SHP77 (cell line): ENCODE data around the gene SCTR.

Experiments used
- DNase-seq, 2 experiments: peaks; one replicate each; lab custom pipeline; 2025; lab: John Stamatoyannopoulos, UW

SCTR gene

DNA sequence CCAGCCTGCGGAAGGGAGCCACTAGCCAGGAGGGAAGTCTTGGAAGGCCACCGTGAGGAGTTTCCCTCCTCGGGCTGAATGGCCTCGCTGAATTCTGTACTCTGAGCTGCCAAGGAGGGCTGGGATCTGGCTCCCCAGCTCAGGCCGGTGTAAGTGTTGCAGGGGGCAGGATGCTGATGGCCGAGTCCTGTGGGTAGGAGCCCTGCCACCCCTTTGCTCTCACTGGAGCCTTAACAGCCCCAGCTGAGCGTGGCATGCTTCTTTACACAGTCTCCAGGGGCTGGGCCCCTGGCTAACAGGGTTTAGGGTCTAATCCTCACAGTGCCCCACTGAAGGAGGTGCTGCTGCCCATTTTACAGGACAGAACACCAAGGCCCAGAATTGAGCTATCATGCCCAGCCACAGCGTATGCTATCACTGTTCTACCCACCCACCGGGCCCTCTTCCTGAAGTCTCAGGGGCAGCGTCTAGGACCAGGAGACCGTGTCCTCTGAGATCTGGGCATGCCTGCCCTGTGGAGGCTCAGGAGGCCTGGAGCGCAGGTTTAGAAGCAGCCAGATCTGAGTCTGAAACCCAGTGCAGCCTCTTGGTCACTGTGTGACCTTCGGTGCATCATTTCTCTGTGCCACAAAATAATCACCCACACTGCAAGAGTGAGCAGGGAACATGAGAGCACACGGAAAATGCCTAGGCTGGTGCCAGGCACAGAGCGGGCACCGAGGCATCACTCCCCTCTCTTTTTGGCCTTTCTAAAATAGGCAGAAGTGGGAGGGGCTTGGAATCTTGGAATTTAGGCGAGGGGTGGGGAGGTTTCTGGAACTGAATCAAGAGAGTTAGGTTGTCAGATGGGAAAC, 49.7 kb downstream of the SCTR start:
- DNase-seq: no peak

DNA sequence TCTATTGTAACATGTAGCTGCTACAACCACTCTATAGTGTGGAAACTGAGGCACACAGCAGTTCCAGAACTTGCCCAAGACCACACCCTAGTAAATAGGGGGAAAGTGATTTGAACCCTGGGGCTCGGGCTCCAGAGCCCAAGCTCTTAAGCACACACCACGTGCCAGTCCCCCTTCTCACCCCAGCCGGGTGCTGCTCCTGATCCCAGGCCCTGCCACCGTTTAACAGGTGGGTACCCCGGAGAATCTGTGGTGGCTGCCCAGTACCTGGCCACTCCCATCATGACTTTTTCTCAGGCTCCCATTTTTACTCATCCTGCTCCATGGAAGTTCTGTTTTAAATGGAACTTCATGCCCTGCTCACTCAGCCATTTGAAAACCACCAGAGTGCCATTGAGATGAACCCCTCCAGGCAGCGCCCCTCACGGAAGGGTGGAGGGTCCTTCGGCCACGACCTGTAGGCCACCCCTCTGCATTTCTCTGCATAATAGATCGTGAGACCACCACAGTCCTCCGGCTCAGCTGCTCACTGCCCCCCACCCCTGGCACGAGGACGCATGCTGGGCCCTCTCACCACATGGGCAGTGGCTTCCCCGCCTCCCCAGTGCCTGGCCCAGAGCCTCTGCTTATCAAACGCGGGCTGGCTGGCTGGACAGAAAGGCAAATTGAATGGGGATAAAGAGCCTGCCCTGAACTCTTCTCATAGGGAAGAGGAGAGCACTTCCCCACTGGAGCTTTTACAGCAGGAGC, 50.5 kb downstream of the SCTR start:
- DNase-seq: no peak

DNA sequence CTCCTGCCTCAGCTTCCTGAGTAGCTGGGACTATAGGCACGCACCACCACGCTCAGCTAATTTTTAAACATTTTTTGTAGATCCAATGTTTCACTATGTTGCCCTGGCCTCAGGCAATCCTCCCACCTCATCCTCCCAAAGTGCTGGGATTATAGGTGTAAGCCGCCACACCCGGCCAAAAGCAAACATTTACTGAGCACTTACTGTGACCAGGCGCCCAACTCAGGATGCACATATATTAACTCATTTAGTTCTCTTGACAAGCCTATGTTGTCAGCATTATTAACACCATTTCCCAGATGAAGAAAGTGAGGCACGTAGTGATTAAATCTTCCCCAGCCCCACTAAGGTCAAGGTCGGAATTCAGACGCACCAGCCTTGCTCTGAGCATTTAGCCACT, 51.5 kb downstream of the SCTR start:
- no peak for DNase-seq

DNA sequence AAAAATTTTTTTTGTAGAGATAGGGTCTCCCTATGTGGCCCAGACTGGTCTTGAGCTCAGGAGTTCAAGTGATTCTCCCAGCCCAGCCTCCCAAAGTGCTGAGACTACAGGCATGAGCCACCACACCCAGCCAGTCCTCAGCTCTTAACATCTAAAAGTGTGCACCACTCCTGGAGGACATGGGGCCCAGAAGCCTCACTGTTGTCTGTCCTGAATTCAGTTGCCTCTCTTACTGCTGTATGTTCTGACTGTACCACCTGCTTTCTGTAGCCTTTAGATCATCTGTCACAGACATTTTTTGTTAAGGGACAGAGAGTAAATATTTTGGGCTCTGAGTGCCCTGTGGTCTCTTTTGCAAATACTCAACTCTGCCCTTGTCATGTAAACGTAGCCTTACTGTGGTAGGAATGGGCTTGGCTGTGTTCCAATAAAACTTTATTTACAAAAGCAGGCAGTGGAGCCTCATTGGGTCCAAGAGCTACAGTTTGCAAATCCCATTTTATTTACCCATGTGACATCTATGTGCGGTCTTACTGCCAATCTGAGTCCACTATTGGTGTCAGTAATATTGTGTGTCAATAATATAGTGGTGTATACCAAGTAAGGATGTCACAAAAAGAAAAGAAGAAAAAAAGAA, 54.5 kb downstream of the SCTR start:
- DNase-seq: peak; percentile 87 to 91

DNA sequence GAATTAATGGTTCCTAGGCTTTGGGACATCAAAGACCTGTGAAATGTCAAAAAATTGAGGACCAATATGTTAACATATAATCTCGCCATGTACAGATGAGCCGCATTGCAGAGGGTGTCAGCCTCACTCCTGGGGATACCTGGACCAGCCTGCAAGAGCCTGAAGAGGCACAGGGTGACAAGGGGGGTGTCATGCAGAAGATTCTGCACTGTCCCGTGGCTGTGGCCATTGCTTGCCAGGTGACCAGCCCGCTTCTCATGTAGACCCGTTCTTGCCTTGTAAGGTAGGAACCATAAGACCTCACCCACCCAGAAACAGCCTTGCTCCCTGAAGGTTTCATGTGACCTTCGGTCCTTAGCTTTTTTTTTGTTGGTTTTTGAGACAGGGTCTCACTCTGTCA, 55.2 kb downstream of the SCTR start:
- no peak for DNase-seq

DNA sequence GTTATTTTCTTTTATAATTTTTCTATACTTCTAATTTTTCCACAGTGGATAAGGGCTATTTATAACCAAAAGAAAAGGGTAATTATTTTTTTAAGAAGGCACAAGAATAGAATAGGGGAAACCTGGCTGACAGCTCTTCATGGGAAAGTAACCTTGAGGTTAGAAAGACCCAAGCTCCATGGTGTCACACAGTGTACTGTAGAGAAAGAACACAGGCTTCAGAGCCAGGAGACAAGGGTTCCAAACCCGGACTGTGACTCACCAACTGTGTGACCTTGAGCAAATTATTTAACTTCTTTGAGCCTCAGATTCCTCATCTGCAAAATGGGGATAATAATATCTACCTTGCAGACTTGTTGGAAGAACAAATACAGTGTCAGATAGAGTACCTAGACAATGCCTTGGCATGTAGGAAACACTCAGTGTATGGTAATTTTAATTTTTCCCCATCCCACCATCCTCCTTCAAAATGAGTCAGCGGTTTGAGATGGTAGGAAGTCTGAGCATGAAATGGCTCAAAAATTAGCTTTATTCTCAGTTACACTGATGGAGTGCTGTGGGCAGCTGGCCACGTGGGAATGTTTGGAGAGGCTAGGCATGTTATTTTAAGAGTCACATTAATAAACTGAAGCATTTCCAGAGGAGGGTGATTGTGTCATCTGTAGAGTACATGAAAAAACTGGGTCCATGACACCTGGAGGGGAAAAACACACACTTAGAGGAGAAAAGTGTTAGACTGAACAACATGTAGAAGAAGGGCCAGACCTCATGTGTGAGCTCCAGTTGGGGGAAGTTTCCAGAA, 55.9 kb downstream of the SCTR start:
- DNase-seq: peak; percentile 9

DNA sequence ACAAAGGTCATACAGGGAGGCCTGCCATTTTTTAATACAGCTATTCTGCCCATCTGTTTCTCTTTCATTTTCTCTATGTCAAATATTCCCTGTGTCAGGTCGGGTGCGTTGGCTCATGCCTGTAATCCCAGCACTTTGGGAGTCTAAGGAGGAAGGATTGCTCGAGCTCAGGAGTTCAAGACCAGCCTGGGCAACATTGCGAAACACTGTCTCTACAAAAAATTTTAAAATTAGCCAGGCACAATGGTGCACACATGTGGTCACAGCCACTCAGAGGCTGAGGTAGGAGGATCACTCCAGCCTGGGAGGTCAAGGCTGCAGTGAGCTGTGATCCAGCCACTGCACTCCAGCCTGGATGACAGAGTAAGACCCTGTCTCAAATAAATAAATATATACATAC, 57.9 kb downstream of the SCTR start:
- no peak for DNase-seq

DNA sequence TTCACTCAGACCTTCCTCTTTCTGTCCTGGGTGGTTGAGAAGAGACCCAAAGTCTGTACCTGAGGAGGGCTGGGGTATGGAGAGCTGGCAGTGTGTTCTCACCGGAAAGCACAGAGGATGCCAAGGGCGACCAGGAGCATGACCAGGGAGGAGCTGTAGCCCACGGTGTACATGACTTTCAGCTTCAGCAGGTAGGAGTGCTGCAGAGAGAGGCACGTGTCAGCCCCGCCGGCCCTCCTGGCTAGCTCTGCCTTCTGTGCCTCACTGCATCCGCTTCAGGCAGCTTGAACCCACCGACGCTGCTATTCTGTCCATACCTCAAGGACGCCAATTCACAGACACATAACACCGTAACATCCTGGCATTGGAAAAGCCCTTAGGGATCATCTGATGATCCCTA, 58.6 kb downstream of the SCTR start:
- DNase-seq: no peak

DNA sequence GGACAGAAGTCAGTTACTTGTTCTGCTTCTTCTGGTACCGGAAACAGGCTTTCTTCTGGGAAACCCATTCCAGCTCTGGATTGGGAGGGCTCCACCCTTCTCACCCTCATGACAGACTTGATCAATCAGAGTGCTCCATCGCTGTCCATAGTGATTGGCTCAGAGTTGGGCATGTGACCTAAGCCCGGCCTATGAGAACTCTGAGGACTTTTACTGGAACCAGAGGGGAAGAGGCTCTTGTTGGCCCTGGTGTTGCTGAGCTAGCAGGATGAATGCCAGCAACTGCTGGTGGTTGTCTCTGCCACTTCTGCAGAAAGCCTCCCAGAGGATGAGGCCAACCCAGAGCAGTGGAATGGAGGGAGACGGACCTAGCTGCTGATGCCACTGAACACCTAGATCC, 59.3 kb downstream of the SCTR start:
- DNase-seq: no peak

DNA sequence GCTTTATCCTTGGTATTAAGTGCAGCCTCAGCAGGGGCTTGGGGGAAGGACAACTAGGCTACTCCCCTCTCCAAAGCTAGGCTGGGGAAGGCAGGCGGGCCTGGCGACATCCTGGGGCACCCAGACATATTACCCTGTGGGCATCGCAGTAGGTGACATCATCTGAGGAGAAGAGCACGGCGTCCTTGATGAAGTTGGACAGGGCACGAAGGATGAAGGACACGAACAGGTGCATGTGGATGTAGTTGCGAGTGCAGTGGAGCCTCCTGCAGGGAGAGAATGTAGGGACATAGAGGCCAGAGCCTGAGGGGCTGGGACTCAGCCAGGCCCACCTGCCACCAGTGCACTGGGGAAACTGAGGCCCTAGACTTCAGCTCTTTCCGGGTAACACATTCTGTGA, 60.3 kb downstream of the SCTR start:
- DNase-seq: no peak

DNA sequence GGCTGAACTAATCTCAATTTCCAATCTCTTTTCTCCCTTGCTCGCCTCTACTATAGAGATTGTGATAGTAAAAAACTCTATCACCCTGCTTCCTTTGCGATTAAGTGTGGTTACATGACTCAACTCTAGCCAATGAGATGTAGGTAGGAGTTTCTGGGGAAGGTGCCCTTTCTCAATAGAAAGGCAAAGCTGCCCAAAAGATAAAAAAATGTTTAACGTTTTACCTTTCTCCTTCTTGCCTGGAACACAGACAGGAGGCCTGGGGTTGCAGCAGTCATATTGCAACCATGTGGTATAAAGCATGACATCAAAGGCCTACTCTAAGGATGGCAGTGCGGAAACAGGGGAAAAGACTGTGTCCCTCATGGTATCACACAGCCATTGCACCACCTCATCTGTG, 61.1 kb downstream of the SCTR start:
- DNase-seq: no peak

DNA sequence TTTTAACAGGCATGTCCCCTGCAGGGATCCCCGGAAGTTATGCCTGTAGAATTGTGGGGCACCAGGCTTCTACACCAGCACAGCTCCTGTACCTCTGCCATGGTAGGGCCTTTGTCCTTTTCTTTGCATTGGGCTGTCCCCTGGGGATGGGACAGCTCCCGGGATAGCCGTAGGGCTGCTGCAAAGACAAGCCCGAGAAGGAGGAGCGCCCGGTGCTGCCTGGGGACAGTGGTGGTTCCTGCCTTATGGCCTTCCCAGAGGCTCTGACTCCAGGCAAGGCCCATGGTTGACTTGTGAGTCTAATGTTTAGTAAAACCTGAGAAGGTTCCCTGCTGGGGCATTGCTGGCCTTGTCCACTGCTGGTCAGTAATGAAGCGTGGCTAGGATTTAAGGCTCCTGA, 61.7 kb downstream of the SCTR start:
- no peak for DNase-seq

DNA sequence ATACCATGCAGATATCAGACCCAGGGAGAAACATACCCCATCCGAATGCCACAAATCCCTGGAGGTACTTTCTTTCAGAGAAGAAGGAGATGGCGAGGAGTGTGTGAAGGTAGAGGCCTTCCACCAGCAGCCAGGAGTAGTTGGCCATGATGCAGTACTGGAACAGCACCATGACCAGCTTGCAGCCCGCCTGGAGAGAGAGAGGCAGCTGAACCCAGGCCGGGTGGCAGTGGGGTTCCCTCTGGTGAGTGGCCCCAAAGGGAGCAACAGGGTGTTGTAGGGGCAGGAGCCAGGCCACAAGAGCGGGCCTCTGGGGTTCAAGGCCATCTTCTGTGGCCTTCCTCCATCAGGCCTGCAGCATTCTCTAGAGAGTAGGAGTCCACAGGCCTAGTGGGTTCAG, 62.5 kb downstream of the SCTR start:
- DNase-seq: no peak

DNA sequence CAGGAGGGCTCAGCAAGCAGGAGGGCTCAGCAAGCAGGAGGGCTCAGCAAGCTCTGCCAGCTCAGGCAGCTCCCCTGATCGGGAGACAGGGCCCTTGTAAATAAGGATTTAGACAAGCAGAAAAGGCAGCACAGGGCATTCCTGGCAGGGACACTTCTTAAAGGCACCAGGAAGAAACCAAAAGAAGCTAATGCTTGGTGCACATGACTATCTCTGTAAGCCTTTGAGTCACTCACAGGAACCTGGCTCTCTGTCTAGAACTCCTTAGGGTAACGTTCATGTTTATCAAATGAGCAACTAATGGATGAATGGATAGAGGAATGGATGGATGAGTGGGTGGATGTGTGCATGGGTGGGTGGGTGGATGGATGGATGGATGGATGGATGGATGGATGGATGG, 64.2 kb downstream of the SCTR start:
- DNase-seq: no peak

DNA sequence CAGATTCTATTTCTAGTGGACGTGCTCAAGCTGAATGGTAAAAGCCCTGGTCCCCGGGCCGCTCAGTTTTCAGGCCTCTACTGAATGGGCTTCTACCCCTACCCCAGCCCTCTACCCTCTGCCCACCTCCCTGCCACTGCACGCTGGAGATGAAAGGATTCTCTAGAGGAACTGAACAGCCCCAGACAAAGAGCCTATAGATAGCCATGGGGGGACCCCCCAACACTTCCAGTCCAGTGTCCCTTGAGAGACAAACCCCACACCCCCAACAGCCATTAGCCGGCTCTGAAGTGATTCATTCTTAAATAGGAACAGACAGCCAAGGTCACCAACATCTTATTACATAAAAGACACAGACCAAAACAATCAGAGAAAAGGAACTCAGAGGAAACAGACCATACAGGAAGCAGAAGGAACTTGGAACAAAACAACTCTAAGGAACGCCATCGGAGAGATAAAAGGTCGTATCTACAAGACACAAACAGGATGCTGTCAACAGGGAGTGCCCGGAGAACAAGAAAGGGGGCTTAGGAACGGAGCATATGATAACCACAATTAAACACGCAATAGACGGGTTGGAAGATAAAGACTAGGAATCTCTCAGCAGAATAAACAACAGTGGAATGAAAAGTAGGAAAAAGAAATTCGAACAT, 69.1 kb downstream of the SCTR start:
- DNase-seq: no peak

DNA sequence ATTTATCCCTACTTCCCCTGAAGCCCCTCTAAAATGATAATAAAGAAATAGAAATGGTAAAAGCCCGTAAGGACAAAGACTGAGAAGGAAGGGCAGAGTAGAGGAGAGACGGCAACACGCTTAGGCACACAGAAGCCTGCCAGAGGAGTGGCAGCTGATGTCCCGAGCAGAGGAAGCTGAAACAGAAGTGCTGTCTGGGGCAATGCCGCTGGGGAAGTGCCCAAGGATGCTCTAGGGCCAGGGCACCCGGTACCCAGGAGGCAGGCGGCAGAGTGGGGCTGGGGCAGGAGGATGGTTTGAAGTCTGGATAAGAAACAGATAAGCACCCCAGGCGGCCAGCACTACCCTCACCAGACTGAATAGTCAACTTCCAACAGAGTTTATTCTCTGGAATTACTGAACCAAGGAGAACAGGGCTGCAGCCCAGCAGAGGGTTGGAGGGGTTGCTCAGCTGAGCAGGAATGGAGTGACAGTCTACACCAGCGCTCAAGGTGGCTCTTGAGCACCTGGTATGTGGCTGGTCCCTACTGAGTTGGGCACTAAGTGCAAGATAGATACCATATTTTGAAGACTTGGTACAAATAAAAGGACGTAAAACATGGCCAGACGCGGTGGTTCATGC, 70.2 kb downstream of the SCTR start:
- no peak for DNase-seq

DNA sequence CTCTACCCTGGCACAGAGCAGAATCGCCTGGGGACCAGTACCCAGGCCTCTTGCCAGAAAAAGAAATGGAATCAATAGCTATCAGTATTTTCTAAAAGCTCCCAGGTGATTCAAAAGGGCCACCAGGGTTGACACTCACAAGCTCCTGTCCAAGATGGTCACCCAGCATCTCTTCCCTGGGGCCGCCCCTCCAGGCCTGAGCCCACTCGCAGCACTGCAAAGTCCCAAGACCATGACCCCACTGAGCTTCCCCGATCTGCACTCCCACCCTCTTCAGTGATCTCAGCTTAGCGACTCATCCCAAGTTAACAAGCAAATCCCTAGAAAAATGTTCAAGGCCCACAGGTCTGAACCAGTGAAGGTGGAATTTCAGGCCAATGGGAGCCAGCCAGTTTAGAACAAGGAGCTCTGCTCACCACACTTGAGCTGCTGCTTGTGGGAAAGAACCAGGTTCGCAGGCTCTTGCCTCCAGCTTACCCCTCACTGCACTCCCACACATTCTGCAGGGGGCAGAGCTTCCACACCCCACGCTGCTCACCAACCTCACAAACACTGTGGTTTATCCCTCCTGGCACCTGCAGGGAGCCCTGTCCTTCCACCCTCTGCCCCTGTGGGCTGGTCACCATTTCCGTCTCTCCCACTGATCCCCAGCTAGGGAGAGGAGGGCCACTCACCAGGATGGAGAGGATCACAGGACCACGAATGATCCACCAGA, 72.8 kb downstream of the SCTR start:
- no peak for DNase-seq

DNA sequence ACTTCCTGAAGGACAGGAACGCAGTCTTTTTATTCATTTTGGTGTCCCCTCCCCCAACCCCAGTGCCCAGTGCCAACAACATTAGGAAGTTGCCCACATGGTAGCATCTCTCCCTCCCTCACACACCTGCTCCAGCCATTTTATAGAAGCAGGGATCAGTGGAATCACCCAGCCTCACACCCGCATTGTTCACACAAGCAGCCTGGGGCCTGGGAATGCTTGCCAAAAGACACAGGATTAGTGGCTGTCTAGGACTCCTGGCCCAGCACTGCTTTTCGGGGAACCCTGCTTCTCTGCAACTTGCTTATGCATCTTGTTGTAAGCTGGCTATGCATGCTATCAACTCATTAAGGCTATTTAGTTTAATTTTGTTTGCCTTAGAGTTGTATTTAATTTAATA, 74.8 kb downstream of the SCTR start:
- no peak for DNase-seq

DNA sequence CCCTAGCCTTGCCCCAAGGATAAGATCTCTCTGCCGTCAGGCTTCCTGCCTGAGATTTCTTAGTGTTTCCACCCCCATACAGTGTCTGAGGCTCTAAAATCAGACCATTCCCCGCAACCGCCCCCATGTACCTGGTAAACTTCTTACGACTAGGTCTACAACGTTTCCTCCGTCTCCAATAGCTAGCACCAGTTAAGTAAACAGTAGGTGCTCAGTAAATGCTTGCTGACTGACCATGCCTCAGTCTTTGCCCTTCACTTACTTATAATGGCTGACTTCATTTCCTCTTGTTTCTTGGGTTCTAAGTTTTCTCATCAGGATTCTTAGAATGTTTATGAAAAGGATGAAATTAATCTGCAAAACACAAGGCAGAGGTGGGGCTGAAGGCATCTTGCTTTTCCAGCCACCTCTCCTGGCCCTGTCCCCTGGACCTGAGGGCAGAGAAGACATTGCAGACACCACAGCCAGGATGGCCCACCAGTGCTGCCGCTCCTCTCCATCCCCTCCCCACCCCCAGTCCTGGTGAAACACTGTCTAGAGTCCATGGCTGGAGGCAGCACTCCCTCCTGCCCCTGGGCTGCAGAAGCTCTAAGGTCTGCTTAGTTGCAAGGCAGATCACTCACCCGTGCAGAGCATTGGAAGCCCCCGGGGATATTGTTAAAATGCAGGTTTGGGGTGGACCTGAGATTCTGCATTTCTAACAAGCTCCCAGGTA, 75.7 kb downstream of the SCTR start:
- no peak for DNase-seq

DNA sequence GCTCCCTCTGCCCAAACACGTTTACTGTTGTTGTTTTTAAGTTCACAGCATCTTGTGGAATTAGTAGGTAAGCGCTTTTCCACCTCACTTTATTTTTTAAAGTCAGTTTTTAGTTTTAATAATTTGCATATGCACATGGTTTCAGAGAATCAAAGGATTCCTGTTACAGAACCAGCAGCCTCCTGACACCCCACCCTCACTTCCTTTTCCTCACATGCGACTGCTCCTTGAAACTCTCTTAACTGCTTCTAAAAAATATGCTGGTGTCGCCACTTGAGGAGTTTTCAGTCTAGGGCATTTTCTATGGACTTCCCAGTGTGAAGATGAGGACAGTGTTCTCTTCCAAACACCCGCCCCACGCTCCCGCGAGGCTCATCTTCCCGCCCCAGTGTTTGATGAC, 78.2 kb downstream of the SCTR start:
- DNase-seq: no peak
